Activated CD8-positive, alpha-beta memory T cell treated with anti-CD3 and anti-CD28 coated beads, Interleukin-2, amount 50 U/mL, for 1 hour (primary cell): ENCODE results near the gene SKI.

Experiments used
- DNase-seq: peaks from one replicate; pipeline ENCODE4 v3.0.0-alpha.2; 2020; ENCODE audit errors: extremely low read depth

Gene SKI

DNA sequence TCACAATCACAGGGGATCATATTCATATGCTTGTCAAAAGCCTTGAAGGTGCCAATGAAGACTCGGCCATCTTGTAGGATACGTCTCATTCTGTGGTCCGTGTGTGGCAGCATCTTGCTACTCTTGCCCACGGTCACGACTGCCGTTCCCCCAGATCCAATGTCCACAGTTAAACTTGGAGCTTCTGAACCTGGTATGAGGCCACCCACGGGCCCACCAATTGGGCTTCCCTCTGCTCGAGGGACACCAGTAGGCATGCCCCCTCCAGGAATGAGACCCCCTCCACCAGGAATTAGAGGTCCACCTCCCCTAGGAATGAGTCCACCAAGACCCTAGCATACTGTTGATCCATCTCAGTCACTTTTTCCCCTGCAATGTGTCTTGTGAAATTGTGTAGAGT is 123.6 kb downstream of the SKI start:
- DNase-seq, result no peak

DNA sequence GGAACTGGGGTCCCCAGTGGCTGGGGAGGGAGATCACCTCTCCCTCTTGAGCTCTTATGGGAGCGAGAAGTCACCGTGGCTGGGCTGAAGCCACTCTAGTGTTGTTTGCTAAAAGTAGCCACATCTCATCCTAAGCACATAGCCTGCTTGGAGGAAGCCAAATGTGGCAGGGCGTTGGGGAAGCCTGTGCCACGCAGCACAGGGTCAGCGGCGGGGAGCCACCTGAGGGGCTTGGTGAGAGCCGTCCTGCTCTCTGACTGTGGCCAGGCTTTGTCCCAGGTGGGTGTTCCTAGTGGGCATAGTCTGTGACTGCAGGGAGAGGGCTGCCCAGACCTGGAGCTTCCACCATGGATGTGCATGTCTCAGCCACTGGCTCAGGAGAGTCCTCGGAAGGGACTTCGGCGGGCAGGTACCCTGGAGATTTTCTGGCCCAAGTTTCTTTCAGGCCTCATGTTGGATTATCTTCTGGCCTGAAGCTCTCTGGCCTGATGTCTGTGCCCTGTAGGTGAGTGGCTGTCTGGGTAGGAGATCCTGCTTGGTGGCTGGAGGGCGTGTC is 124.3 kb downstream of the SKI start:
- DNase-seq, result no peak

DNA sequence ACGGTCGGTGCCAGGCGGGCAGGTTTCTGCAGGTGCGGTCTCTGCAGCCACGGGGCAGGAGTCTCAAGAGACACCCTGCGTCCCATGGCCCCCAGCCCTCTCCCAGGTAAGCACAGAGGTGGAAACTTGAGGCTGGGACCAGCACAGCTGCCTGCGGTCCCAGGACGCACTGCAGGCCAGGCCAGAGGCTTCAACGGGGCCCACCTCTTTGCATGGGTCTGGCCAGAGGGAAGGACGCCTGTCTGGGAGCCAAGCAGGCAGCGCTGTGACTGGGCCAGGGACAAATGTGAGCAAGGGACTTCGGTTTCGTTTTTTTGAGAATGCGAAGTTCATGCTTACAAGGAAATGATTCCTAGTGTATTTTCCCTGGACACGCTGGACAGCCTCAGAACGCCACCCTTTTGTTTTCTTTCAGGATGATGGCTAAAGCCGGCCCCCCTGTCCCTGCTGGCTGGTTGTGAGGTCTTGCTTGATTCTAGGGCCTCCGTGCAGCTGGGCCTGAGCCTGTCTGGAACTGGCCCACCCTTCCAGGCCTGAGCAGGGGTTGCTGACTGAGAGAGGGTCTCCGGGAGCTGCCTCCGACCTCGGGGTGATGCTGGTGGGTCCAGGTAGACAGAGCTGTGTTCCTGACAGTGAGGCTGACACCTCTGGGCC is 124.9 kb downstream of the SKI start:
- DNase-seq, result no peak

DNA sequence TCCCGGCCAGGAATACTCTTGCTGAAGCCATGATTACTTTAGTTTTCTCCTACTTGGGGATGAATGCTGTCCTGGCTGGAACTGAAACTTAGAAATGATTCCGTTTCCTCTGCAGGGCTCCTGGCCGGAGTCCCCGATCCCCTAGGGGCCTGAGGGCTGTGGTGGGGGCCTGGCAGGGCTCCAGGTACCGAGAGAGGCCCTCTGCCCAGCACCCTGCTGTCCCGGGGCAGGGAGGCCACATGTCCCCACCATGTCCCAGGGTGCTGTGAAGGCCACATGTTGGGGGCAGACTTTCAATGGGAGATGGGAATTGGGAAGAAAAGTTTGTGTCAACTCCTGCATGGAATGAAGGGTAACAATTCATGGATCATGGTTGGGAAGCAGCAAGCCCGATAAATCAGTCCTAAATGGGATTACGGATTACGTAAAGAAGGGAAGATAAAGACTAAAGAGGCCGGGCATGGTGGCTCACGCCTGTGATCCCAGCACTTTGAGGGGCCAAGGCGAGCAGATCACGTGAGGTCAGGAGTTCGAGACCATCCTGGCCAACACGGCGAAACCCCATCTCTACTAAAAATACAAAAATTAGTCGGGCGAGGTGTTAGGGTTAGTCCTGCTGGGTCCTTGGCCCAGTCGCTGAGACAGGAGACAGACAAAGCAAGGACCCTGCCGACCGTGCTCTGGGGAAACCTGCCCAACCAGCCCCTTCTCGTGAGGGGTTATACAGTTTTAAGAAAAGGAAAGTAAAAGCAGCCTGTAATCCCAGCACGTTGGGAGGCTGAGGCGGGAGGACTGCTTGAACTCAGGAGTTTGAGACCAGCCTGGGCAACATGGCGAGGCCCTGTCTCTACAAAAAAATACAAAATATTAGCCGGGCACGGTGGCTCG is 125.7 kb downstream of the SKI start:
- DNase-seq, result no peak

DNA sequence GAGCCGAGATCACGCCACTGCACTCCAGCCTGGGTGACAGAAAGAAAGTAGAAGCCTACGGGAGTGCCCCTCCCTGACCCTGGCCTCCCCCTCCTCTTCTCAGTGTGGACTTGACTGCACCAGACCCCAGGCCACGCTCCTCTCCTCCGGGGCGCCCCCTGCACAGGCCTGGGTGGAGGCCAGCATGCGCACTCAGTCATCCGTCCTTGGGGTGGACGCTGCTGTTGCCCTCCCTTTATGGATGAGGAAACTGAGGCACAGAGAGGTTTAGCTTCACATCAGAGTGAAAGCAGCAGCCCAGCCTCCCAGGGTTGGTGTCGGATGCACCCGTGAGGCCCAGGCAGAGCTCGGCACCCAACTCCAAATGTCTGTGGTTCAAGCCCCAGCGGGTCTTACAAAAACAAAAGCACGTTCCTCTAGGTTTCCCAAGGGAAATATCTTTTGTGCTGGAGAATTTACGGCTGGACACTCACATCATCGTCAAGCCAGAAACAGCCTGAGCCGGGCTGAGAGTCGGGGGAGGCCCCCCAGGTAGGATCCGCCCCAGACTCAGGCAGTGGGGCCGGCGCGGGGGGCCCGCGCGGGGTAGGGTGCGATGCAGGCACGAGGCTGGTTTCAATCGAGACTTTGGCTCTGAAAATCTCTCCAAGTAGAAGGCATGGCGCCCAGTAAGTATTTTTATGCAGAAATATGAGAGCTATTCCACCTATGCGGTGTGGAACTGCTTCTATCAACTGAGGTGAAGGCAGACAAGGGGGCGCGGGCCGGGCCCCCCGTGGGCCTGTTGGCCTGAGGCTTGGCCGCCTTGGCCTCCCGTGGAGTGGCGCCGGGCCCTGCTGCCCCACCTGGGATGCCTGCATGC is 126.6 kb downstream of the SKI start:
- DNase-seq, result no peak

DNA sequence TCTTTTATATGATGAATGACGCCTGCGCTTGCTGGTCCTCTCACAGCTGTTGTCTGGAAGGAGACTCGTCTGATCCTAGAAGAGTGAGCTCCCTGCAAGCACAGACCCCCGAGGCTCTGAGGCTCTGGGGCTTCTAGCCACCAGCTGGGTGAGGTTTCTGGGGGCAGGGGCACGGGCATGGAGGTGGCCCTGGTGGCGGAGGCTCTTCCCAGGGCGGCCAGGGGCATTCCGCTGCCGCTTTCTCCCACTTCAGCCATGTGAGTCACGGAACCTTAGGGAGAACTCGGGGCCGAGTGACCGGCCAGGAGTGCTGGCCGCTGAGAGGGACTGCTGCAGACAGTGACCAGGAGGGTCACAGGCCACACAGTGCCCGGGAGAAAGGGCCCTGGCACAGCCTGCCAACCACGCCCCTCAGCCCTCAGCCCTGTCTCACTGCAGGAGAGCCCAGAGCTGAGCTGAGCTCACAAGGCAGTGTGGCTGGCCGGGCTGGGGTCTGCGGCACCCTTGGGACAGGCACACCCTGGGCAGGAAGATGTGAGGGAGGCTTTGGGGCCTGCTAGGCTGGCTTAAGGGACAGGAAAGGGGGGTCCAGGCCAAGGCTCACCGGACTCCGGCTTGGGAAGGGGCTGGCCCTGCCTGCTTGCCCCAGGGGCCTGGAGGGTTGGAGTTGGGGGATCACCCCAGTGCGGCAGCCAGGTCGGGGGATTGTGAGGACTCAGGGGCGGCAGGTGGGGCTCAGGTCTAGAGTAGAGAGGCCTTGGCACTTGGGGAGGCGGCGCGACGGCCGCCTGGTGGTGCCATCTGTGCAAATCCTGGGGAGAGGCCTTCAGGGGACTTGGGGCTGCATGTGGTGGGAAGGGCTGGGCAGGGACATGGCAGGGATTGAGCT is 127.5 kb downstream of the SKI start:
- no peak for DNase-seq

DNA sequence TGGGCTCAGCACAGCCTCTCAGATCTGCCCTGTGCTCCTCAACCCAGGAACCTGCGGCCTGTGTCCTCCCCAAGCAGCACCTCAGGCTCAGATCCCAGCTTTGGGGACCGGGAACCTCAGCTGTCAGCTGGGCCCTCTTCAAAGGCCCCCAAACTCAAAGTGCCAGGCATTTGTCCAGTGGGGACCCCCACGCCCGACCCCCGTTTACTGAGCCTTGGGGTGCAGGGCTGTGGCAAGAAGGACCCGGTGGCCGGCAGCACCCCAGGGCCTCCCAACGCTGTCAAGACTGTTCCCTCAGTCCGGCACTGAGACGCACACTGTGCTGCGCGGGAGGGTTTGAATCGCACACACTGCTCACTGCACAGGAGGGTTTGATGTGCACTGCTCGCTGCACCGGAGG is 128.3 kb downstream of the SKI start:
- no peak for DNase-seq

DNA sequence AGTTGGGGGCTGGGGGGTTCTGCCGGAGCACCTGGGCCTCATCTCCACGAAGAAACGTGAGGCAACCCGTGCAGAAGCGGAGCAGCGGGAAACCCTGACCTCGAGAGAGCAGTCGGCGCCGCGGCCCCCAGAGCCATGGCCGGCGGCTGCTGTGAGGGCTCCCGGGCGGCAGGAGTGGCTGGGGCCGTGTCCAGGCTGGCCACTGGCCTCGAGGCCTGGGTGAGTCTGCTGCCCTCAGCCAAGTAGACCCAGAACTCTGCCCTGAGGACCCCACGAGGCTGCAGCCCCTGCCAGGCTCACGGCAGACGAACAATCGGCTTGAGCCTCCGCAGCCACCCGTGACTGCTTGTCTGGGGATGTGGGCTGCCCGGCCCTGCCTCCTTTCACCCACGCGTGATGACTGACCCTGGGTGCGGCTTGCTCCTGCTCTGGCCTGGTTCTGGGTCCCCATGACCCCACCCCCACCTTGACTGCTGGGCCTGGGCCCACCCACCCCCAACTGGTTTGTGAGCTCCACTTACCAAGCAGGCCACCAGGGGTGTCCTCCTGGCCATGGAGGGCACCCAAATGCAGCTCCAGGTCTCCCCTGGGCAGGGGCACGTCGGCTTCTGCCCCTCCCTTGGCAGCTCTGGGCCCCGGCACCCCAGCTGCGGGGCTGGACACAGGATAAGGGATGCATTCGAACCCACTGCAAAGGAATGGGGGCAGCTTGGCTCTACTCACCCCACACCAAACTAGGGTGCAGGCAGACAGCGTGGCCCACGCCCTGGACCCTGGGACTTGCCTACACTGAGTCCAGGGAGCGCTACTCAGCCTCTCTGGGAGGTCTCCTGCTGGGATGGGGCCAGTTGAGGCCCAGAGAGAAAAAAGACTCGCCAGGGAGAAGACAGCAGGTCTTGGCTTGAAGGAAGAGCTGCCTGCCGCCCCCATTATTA is 129.1 kb downstream of the SKI start:
- DNase-seq, result no peak

DNA sequence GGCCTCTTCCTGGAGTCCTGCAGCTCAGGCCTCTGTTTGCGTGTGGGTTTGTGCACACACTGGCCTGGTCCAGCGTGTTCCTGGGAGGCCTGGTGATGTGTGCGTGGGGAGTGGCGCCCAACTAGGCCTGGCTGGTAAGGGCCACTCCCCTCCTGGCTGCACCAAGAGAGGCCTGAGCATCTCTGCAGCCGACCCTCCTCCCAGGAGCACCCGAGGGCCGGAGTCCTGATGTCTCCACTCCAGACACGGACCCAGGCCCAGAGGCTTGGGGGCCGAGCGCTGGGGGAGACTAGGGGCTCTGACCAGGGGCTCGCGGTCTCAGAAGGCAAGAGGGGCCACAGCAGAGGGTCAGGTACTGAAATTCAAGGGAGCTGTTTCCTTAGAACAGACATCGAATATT is 130.0 kb downstream of the SKI start:
- DNase-seq, result no peak

DNA sequence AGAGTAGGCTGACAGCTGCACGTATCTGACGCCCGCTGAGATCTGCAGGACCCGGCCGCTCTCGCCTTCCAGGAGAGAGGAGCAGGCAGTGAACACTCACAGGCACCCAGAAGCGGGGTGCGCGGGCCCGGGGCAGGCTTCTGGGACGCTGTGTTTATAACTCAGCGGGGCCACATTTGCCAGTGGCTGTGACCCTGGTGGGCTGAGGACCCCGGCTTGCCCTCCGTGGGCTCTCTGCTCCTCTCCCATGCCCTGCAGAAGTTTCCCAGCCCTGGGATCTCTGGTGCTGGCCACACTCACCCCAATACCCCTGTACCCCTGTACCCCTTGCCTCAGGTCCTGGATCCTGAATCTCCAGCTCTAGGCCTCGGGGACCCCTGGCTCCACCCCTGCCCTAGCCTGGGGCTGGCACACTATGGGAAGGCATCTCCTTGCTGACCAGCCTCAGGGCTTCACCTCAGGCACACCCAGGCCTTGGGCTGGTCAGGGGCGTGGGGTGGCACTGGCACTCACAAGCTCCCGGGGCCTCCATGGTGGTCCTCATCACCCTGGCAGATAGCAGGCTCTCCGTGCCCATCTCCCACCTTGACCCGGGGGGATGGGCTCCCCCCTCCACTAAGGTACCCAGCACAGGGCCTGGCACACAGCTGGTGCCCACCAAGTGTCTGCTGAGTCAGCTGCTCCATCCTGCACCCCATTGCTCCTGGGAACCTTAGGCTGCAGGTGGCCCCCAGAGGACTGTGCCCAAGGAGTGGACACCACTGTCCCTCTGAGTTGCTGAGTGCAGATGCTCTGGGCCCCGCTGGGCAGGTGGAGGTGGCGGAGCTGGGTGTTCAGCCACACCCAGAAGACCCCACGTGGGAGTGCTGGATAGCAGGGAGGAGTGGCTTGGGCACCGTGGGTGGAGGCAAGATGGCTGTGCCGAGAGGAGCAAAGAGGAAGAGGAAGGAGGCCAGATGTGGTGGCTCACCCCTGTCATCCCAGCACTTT is 130.8 kb downstream of the SKI start:
- DNase-seq, result no peak
